Central memory CD4-positive, alpha-beta T cell (primary cell): ENCODE measurements around the gene DEFB132.
"Not testable (repeated sequence)": the region's sequence is repeated elsewhere in the genome, so short reads cannot be mapped to it uniquely, and the experiment has no call there.

Experiments used
- DNase-seq: peaks from one replicate; pipeline ENCODE4 v3.0.0; 2022
- total RNA-seq, 3 experiments: gene quantifications; one replicate each; lab custom pipeline; 2026; lab: John Stamatoyannopoulos, UW

The DEFB132 gene, protein sequence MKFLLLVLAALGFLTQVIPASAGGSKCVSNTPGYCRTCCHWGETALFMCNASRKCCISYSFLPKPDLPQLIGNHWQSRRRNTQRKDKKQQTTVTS
- total RNA-seq: 0 reads per million in 3 experiments

DNA sequence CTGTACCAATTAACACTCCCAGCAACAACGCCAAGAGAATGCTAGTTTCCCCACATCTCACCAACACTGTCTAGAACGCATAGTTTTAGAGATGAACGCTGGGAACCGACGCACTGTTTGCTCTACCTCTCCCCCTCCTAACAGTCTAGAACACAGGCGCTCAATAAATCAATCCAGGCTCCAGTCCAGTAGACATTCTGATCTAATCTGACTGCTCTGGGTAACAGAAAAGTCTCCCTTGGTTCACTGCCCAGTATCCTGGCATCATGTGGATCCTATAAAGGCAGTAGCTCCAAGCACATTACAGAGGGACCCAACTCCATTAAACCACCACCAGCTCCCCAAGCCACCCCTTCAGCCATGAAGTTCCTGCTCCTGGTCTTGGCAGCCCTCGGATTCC is at the start of gene DEFB132:
Gene DEFB132, plus strand, starts transcription at position 306 of the 400 bp plus-strand sequence. Its CDS starts 55 bp downstream, at position 361.
- no peak for DNase-seq

DNA sequence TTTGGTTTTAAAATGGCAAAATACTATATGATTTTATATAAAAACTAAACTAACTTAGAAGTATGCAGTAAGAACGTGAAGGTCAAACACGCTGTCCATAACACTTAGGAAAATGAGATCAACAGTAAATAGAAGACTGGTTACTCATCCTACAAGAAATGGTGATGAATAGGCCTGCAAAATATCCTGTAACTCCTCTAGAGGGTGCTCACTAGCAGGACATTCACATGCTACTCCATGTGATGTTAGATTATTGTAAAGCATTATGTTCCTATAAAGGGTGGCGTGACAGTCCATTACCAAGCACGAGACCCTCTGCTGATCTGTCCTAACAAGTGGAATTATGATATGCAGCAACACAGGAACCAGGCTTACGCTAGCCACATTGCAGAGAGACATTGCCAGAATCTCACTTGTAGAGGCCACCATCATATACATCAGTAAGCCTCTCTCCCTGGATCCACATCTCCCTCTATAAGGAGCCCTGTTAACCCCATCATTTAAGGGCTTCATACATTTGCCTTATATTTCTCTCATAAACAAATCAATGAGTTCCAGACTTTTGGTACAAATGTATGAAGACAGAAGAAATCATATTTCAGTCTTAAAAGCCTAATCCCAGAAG is 48.5 kb upstream of the DEFB132 start:
- peak; percentile 29 for DNase-seq

DNA sequence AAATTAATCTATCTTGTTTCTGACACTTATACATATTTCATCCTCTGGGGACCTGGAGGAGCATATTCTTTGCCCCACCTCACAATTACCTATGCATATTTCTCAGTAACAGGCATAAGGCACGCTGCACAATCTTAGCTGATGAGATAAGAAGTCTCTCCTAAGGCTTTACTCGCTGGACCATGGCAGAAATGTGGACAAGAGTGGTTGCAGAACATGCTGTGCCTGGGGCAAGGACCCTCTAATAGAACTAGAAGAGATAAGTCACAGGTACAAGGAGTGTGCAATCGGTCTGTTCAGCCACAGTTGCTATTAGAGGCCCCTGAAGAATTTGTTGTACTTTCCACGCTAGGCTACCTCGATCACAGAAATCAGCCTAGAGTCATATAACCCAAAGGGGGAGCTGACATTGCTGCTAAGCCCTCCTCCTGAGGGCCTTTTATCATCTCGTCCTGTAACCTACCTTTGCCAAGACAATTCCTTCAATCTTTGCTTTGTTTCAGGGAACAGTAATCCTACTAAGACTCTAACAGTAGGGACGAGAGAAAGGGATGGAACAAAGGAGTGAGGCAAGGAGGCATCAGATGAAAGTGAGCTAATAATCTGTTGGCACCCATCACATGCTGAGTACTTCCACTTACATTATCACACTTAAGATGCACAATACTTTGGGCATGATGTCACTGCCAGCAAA is 46.6 kb upstream of the DEFB132 start:
- DNase-seq: no peak

DNA sequence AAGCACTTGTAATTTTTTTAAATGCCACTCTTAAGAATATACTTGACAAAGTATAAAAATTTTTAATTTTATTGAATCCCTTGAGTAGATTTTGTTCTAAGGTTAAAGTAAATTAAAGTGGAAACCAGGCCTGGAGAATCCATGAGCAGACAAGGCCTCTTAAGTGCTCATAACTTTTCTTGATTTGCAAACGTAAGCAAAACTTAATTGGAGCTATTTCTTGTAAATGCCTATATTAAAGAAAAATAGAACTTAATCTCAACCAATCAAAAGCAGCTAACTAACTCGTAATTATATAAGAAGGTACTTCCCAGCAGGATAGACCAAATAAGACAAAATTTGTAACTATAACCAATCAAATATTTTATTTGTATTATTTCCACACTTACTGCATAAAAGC is 43.1 kb upstream of the DEFB132 start:
- no peak for DNase-seq

DNA sequence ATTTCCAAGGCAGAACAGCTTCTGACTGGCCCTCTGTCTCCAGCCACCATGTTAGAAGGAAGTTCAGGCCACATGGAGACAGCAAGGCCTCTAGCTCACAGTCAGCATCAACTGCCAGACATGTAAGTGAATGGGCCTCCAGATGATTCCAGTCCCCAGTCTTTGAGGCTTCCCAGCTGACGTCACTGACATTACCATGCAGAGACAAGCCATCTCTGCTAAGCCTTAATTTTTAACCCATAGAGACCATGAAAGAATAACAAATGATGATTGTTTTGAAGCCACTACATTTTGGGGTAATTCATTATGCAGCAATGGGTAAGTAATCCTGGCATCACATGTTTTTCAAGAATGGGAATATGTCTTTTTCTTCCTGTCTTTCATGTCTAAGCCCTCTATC is 41.7 kb upstream of the DEFB132 start:
- DNase-seq: no peak

DNA sequence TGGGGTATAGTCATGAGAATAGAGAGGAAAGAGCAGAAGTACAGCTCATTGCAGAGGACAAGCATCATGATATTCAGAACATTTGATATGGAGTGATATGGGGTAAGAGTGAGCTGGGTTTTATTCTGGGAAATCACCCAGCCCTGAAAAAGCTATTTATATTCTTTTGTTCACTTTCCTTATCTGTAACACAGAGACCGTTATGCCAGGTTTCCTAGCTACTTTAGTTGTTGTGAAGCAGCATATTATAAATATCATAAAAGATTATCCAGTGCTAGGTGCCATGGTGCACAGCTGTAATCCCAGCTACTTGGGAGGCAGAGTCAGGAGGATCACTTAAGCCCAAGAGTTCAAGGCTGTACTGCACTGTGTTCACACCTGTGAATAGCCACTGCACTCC is 40.3 kb upstream of the DEFB132 start:
- DNase-seq: no peak

DNA sequence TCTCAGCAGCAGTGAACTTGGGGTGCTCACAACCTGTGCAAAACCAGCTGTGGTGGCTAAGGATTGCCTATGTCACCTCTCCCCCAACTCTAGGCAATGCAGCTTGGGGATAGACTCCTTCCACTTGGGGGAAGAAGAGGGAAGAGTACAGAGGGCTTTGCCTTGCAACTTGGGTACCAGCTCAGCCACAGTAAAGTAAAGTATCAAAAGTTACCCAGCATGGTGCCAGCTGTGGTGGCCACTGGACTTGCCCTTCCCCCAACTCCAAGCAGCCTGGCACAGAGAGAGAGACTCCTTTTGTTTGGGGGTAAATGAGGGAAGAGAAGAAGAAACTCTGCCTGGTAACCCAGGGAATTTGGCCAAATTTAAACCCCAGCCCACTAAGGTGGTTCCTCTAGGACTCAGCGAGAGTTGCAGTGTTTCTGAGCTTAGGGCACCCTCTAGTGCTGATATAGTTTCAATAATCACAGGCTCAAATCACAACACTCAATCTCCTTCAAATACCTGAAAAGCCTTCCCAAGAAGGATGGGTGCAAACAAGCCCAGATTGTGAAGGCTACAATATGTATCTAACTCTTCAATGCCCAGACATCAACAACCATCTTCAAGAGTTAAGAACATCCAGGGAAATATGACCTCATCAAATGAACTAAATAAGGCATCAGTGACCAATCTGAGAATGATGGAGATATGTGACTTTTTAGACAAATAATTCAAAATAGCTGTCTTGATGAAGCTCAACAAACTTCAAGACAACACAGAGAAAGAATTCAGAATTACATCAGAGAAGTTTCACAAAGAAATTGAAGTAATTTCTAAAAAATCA is 38.0 kb upstream of the DEFB132 start:
- no peak for DNase-seq

DNA sequence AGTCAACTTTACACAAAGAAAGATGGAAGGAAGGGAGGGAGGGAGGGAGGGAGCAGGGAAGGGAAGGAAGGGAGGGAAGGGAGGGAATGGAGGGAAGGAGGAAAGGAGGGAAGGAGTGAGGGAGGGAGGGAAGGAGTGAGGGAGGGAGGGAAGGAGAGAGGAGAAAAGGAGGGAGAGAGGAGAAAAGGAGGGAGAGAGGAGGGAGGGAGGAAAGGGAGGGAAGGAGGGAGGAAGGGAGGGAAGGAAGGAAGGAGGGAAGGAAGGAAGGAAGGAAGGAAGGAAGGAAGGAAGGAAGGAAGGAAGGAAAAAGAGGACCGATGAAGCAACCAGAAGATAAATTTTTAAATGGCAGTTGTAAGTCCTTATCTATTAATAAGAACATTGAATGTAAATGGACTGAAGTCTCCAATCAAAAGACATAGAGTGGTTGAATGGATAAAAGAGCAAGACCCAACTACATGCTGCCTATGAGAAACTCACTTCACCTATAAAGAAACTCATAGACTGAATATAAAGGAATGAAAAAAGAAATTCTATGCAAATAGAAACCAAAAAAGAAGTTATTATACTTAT is 36.2 kb upstream of the DEFB132 start:
- no peak for DNase-seq

DNA sequence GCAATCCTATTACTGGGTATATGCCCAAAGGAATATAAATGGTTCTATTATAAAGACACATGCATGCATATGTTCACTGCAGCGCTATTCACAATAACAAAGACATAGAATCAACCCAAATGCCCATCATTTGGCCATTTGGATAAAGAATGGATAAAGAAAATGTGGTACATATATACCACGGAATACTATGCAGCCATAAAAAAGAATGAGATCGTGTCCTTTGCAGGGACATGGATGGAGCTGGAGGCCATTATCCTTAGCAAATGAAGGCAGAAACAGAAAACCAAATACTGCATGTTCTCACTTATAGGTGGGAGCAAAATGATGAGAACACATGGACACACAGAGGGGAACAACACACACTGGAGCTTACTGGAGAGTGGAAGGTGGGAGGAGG is 31.6 kb upstream of the DEFB132 start:
- not testable (repeated sequence) for DNase-seq

DNA sequence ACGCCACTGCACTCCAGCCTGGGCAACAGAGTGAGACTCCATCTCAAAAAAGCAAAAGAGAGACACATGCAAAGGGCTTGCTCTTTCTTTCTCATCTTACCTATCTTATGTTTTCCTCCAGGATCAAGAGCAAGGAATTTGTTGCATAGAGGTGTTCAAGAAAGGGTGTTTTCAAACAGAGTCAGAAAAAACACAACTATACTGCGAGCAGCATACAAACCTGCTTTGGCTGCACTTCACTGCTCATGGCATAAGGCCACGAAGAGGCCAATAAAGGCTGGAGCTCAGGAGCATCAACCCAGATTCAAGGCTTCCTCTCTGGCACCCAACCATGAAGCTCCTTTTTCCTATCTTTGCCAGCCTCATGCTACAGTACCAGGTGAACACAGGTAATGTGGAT is 30.6 kb upstream of the DEFB132 start, which contains the start of gene DEFB129:
Gene DEFB129, plus strand, starts transcription at position 301 of the 400 bp plus-strand sequence. Its CDS starts 31 bp downstream, at position 332.
- no peak for DNase-seq

DNA sequence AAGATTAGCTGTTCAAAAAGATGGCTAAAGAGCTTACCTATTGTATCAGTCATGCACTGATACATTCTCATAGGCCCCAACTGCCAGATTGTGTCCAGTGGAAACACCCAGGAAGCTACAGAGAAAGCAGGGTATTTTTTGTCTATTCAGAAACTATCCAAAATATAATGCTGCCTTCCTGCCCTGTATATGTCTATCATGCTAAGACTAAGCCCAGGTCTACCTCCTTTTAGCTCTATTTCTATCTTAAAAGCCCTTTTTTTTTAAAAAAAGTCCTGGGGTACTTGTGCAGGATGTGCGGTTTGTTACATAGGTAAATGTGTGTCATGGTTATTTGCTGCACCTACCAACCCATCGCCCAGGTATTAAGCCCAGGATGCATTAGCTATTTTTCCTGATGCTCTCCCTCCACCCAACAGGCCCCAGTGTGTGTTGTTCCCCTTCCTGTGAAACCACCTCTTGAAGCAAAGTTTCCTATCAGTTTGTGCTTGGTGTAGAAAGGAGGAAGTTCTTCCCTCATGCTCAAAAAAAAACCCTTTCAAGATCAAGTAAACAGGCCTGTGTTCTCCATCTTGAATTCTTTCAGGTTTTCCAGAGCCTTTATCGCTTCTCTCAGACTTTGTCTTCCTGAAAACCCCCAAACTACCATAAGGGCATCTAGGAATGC is 30.0 kb upstream of the DEFB132 start:
- no peak for DNase-seq

DNA sequence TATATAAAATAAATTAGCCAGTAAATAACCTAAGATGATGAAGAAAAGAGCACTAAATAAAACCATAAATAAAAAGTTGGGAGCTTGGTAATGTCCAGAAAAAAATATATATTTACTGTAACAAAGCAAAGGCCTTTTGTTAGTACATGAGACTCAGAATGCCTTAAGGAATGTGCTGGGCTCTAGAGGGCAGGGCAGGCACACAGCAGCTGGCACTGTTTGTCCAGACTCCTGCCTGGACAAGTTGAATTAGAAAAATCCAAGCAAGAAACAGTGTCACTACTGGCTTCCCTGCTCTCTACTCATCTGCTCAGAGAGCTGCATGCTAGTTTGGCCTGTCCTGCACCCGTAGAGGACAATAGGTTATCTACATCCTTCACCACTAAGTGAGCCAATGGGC is 21.6 kb upstream of the DEFB132 start:
- DNase-seq: no peak

DNA sequence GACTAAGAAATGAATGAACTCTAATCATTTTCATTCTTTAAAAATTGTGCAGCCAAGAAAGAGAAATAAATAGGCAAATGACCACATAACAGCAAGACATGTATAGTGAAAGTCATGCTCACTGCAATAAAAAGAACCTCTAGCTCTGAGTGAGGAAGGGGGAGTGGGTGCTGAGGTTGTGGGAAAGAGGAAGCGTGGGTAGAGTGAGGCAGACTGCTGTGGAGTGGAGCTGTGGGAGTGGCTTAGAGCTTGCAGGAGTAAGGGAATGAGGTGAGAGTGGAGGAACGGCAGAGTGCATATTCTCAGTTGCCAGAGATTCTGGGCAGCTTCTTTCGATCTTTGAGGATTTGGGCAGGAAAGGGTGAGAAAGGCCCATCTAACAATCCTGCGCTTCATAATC is 20.0 kb upstream of the DEFB132 start:
- no peak for DNase-seq

DNA sequence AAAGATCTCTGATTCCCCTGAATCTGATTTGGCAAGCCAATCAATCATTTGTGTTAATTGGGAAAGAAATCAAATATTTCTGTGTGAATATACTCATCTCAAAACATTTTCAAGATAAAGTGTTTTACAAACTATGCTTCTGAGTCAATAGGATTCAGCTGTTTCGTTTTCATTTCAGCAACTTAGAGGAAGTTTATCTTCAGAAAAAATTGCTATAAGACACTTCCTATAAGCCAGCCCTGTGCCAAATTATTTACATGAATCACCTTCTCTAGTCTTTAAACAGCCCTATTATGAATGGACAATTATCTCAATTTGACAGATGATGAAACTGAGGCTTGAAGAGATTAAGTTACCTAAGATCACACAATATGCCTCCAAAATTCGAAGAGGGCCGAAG is 19.6 kb upstream of the DEFB132 start:
- DNase-seq: no peak

DNA sequence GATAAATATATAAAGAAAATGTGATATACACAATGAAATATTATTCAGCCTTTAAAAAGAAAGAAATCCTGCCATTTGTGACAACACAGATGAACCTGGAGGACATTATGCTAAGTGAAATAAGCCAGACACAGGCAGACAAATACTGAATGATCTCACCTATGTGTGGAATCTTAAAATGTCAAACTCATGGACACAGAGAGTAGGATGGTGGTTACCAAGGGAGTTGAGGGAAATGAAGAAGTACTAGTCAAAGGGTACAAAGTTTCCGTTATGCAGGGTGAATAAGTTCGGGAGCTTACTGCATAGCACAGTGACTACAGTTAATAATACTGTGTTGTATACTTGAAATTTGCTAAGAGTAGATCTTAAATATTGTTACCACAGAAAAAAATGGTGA is 14.6 kb upstream of the DEFB132 start:
- DNase-seq: no peak

DNA sequence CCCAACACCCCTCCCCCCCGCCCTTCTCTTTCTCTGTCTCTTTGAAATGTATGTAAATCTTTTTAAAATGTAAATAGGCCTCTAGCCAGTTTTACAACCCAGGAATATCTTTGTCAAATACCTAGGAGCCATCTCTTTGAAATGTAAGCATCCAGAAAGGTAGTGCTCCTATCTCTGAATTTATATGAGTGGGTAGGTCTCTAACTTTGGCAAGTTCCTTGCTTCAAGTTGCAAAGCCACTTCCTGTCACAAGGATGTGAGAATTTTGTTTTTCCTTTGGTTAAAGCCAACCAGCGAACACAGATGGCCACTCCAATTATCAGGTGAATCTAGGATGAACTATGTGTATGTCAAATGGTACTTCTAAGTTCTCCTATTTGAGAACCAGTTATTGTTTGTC is 6.2 kb upstream of the DEFB132 start:
- DNase-seq: no peak

DNA sequence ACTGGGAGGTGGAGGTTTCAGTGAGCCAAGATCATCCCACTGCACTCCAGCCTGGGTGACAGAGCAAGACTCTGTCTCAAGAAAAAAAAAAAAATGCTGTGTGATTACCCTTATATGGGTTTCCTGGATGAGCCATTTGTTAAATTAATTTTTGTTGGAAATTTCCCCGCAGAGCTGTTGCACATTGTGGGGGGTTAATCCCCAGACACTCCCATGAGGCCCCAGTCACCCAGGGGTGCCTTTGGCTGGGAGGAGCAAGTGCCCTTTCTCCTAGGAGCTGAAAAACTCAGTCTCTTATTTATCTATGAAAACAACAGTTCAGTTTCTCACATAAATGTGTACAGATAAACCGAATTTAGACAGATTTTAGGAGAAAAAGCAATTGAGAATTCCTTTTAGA is 4.7 kb upstream of the DEFB132 start:
- no peak for DNase-seq

DNA sequence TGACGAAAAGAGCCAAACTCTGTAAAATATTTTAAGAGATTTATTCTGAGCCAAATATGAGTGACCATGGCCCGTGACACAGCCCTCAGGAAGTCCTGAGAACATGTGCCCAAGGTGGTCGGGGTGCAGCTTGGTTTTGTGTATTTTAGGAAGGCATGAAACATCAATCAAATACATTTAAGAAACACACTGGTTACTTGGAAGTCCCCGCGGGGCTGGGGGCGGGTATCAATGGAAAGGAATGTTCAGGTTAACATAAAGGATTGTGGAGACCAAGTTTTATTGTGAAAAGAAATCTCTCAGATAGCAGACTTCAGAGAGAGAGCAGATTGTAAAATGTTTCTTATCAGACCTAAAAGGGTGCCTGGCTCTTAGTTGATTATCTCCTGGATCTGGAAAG is 4.1 kb upstream of the DEFB132 start:
- DNase-seq: not testable (repeated sequence)

DNA sequence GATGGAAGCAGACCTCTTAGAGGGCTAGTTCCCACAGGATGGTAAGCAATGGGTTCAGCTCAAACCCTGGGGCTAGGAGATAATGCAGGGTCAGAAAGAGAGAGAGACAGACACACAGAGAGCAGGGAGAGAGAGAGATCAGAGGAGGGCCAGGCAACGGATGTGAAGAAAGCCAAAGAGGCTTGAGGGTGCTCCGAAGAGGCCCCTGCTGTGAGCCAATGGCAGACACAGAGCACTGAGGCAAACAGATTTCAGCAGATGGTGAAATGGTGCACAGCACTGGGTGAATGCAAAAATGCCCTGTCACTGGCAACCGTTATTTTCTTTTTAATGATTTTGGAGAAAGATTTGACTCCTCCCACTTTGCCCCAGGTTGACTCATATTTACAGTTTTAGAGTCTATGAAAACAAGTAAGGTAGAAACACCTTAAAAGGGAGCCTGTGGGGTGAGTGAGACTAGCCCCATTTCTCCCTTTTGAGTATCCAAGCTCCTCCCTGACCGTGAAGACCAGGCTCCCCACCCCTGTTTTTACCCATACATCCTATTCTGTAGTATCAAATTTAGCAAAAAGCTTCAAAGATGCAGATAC is 840 bp downstream of the DEFB132 start:
- DNase-seq: no peak

DNA sequence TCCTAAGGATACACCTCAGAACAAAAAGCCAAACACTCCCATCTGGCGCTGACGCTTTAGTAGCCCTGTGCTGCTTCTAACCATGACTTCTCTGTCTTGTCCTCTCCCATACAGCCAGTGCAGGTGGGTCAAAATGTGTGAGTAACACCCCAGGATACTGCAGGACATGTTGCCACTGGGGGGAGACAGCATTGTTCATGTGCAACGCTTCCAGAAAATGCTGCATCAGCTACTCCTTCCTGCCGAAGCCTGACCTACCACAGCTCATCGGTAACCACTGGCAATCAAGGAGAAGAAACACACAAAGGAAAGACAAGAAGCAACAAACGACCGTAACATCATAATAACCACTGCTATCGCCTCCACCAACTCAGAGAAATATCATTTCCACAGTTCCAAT is 1.4 kb downstream of the DEFB132 start:
- no peak for DNase-seq

DNA sequence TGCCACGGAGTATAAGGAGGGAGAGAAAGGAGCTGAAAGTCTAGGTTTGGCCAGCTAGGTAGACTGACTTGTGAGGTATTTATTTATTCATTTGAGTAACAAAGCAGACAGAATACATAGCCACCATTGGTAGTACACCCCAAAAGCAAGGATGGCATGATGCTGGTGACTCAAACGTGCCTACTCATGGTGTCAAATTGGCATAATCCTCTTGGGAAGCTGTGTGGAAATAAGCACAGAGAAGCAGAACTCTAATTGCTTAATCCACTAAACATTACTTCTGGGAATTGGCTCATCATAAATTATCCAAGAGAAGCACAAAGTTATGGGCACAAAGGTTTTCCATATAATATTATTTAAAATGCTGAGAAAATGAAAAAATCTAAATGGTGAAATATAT is 2.5 kb downstream of the DEFB132 start:
- DNase-seq: no peak

DNA sequence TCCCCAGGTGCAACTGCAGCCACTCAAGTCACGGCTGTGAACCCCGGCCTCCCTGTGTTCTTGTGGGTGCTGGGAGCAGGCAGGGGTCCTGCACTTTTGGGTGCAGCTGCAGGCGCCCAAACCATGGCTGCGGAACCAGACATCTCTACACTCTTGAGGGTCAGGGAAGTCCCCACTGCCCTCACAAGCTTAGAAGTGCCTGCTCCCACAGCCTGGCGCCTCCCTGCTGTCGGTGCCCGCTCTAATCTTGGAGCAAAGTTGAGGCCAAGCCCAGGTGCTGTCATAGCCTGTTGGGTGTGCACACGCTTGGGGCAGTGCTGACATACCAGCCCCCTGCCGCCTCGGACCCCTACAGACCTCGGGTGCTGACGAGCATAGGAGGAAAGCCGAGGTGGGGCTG is 6.2 kb downstream of the DEFB132 start:
- DNase-seq: no peak
